Trophoblast cell (in vitro differentiated cells and primary cell): Measurements from ENCODE around the gene ZIC2.

ENCODE experiments used
- DNase-seq, 2 donors: peaks; one replicate each; pipeline ENCODE4 v3.0.0-alpha.2; 2016
- H2AFZ ChIP-seq: 2 replicates; pipeline ENCODE4 v1.6.1; 2013; ENCODE audit warnings: low read length, moderate library complexity, mild to moderate bottlenecking; ENCODE audit not compliant: insufficient read depth, poor library complexity
- H2AK5ac ChIP-seq: 2 replicates; pipeline ENCODE4 v1.6.1; 2013; ENCODE audit warnings: mild to moderate bottlenecking, low read length
- H2BK120ac ChIP-seq: 2 replicates; pipeline ENCODE4 v1.6.1; 2013; ENCODE audit warnings: low read length, mild to moderate bottlenecking, moderate library complexity; ENCODE audit not compliant: insufficient read depth, poor library complexity
- H2BK12ac ChIP-seq: 2 replicates; pipeline ENCODE4 v1.6.1; 2013; ENCODE audit warnings: mild to moderate bottlenecking, low read length, moderate library complexity
- H2BK5ac ChIP-seq: 2 replicates; pipeline ENCODE4 v1.6.1; 2013; ENCODE audit warnings: low read length, low read depth, moderate library complexity, mild to moderate bottlenecking; ENCODE audit not compliant: poor library complexity
- H3K14ac ChIP-seq: 2 replicates; pipeline ENCODE4 v1.6.1; 2013; ENCODE audit warnings: mild to moderate bottlenecking, low read length
- H3K18ac ChIP-seq: 2 replicates; pipeline ENCODE4 v1.6.1; 2013; ENCODE audit warnings: mild to moderate bottlenecking, low read length
- H3K23ac ChIP-seq: 2 replicates; pipeline ENCODE4 v1.6.1; 2013; ENCODE audit warnings: low read length
- H3K27ac ChIP-seq: 2 replicates; pipeline ENCODE4 v1.5.1; 2013; ENCODE audit warnings: low read depth, mild to moderate bottlenecking, inconsistent platforms, low read length, moderate library complexity
- H3K27me3 ChIP-seq: 2 replicates; pipeline ENCODE4 v1.6.1; 2013; ENCODE audit warnings: inconsistent platforms, mild to moderate bottlenecking, low read length, moderate library complexity; ENCODE audit not compliant: insufficient read depth
- H3K36me3 ChIP-seq, 2 experiments: 1 replicate in 1 of 2; 2 replicates in 1 of 2; pipeline ENCODE4 v1.6.1; 2013; ENCODE audit warnings: low read length in 2 of 2, mild to moderate bottlenecking in 2 of 2, moderate library complexity in 1 of 2; ENCODE audit not compliant: insufficient read depth in 2 of 2, control insufficient read depth in 1 of 2
- H3K4ac ChIP-seq: 2 replicates; pipeline ENCODE4 v1.6.1; 2013; ENCODE audit warnings: low read depth, mild to moderate bottlenecking, low read length, moderate library complexity
- H3K4me1 ChIP-seq, 2 experiments: 1 replicate in 1 of 2; 2 replicates in 1 of 2; pipeline ENCODE4 v1.6.1; 2013; ENCODE audit warnings: low read length in 2 of 2, mild to moderate bottlenecking in 2 of 2, moderate library complexity in 1 of 2; ENCODE audit not compliant: insufficient read depth in 2 of 2, control insufficient read depth in 1 of 2
- H3K4me2 ChIP-seq: 2 replicates; pipeline ENCODE4 v1.6.1; 2013; ENCODE audit warnings: inconsistent platforms, mild to moderate bottlenecking, low read length, moderate library complexity
- H3K4me3 ChIP-seq: 2 replicates; pipeline ENCODE4 v1.5.1; 2013; ENCODE audit warnings: mild to moderate bottlenecking, low read depth, low read length, inconsistent platforms
- H3K79me1 ChIP-seq: one replicate; pipeline ENCODE4 v1.6.1; 2013; ENCODE audit warnings: low read length
- H3K79me2 ChIP-seq: 2 replicates; pipeline ENCODE4 v1.6.1; 2013; ENCODE audit warnings: low read length, mild to moderate bottlenecking; ENCODE audit not compliant: control insufficient read depth, insufficient read depth, poor library complexity
- H3K9ac ChIP-seq: 2 replicates; pipeline ENCODE4 v1.6.1; 2013; ENCODE audit warnings: mild to moderate bottlenecking, low read length
- H3K9me3 ChIP-seq: 2 replicates; pipeline ENCODE4 v1.6.1; 2013; ENCODE audit warnings: low read depth, mild to moderate bottlenecking, control low read depth, inconsistent platforms, low read length; ENCODE audit not compliant: insufficient read depth
- H4K12ac ChIP-seq: 2 replicates; pipeline ENCODE4 v1.6.1; 2013; ENCODE audit warnings: low read depth, mild to moderate bottlenecking, low read length, moderate library complexity
- H4K8ac ChIP-seq: 2 replicates; pipeline ENCODE4 v1.6.1; 2013; ENCODE audit warnings: low read depth, mild to moderate bottlenecking, low read length, moderate library complexity
- H4K91ac ChIP-seq: one replicate; pipeline ENCODE4 v1.6.1; 2013; ENCODE audit warnings: low read depth, mild to moderate bottlenecking, low read length, moderate library complexity
- WGBS: extraction: QIAGEN DNeasy Blood & Tissue Kit; methylation state at CpG from one replicate; pipeline ENCODE4 v1.1.7; 2013; ENCODE audit warnings: missing lambda C conversion rate; ENCODE audit not compliant: insufficient read length, insufficient coverage; ENCODE audit errors: extremely low coverage; 5-methylcytosine and 5-hydroxymethylcytosine counted together

ZIC2 gene

GRCh38 chr13:99989276-99990125, 7.9 kb downstream of the ZIC2 start:
- Histone ChIP-seq H3K14ac (no peak overlapping the region), H2BK5ac (no peak overlapping the region), H4K8ac (no peak overlapping the region), H3K9me3 (peaks cover 7% of the 10 kb centered on the region), H3K4ac (no peak overlapping the region), H3K9ac (no peak overlapping the region), H3K4me1 (peaks cover 0 to 3% of the 10 kb centered on the region in 2 experiments), H2AFZ (no peak overlapping the region), H2BK12ac (no peak overlapping the region), H3K4me2 (no peak overlapping the region), H3K27ac (no peak overlapping the region), H3K4me3 (no peak overlapping the region), H2BK120ac (no peak overlapping the region), H4K12ac (no peak overlapping the region), H3K79me1 (no peaks in the 10 kb centered on the region), H3K27me3 (peaks cover 78% of the 10 kb centered on the region), H3K36me3 (no peaks in the 10 kb centered on the region), H3K79me2 (no peaks in the 10 kb centered on the region), H2AK5ac (no peak overlapping the region), H3K18ac (no peak overlapping the region), H3K23ac (no peak overlapping the region), H4K91ac (no peak overlapping the region)
- WGBS = no CpG with 5 or more reads among the region's 42 CpGs
- no peak for DNase-seq

GRCh38 chr13:99990126-99990977, 8.8 kb downstream of the ZIC2 start:
- H3K79me2 ChIP-seq = no peaks in the 10 kb centered on the region
- H2BK12ac ChIP-seq = no peak overlapping the region
- no peaks in the 10 kb centered on the region for H3K36me3 ChIP-seq
- H2AK5ac ChIP-seq = no peak overlapping the region
- H3K9ac ChIP-seq = no peak overlapping the region
- H4K8ac ChIP-seq = no peak overlapping the region
- H2AFZ ChIP-seq = no peak overlapping the region
- H3K18ac ChIP-seq = no peak overlapping the region
- H2BK5ac ChIP-seq = no peak overlapping the region
- no peak overlapping the region for H3K27ac ChIP-seq
- no peaks in the 10 kb centered on the region for H3K79me1 ChIP-seq
- H4K91ac ChIP-seq = no peak overlapping the region
- no peak overlapping the region for H2BK120ac ChIP-seq
- H3K4me1 ChIP-seq = no peaks in the 10 kb centered on the region
- H3K9me3 ChIP-seq = peaks cover 7% of the 10 kb centered on the region
- peak overlapping the region; percentile 57 for H3K4me3 ChIP-seq
- no peak for DNase-seq
- H3K14ac ChIP-seq = no peak overlapping the region
- H3K23ac ChIP-seq = peak overlapping the region; percentile 59
- no peak overlapping the region for H4K12ac ChIP-seq
- H3K27me3 ChIP-seq = peaks cover 70% of the 10 kb centered on the region
- H3K4ac ChIP-seq = no peak overlapping the region
- no peak overlapping the region for H3K4me2 ChIP-seq
- no CpG with 5 or more reads among the region's 42 CpGs for WGBS

GRCh38 chr13:99991013-99991827, 9.6 kb downstream of the ZIC2 start:
- no CpG with 5 or more reads among the region's 35 CpGs for WGBS
- Histone ChIP-seq H3K4me3 (peak overlapping the region; percentile 57), H2AFZ (no peak overlapping the region), H4K8ac (no peak overlapping the region), H3K4me1 (no peaks in the 10 kb centered on the region), H3K4ac (no peak overlapping the region), H3K4me2 (no peak overlapping the region), H3K27me3 (peaks cover 68% of the 10 kb centered on the region), H3K9me3 (peaks cover 7% of the 10 kb centered on the region), H2BK12ac (no peak overlapping the region), H2BK5ac (no peak overlapping the region), H3K79me1 (no peaks in the 10 kb centered on the region), H3K27ac (no peak overlapping the region), H2BK120ac (no peak overlapping the region), H3K9ac (no peak overlapping the region), H3K14ac (no peak overlapping the region), H3K18ac (no peak overlapping the region), H3K79me2 (no peaks in the 10 kb centered on the region), H3K23ac (peak overlapping the region; percentile 59), H4K91ac (no peak overlapping the region), H2AK5ac (no peak overlapping the region), H3K36me3 (no peaks in the 10 kb centered on the region), H4K12ac (no peak overlapping the region)
- no peak for DNase-seq
